Testis (tissue), 3 donors: ENCODE data around the gene FAM3B. TPM values are rescaled to one million over a fixed set of nuclear protein-coding genes. Genes with fewer than 3 reads are reported as not detected.
"Not testable (repeated sequence)": the region's sequence is repeated elsewhere in the genome, so short reads cannot be mapped to it uniquely, and the experiment has no call there.

Experiments
- DNase-seq: peaks from one replicate; pipeline ENCODE4 v3.0.0-alpha.2; 2019
- H3K27ac ChIP-seq, 2 donors: fragments of 200-600 bp; sonication (generic); one replicate each; pipeline ENCODE4 v1.5.1; 2019
- H3K27me3 ChIP-seq: fragments of 200-600 bp; sonication (generic); one replicate; pipeline ENCODE4 v1.5.1; 2019
- H3K36me3 ChIP-seq: fragments of 200-600 bp; sonication (generic); one replicate; pipeline ENCODE4 v1.5.1; 2017; ENCODE audit warnings: low read depth; ENCODE audit errors: missing control alignments
- H3K4me1 ChIP-seq: fragments of 200-600 bp; sonication (generic); one replicate; pipeline ENCODE4 v1.5.1; 2019
- H3K4me3 ChIP-seq, 2 donors: fragments of 200-600 bp; sonication (generic); one replicate each; pipeline ENCODE4 v1.5.1; 2017 to 2019
- H3K9me3 ChIP-seq: fragments of 200-600 bp; sonication (generic); one replicate; pipeline ENCODE4 v1.5.1; 2017
- CTCF ChIP-seq, 3 experiments: fragments of 450-650 bp in 2 of 3; fragments of 200-600 bp in 1 of 3; sonication (generic) in 1 of 3; IDR thresholded peaks; one replicate each; pipeline ENCODE4 v1.5.1; 2016 to 2019; ENCODE audit warnings: antibody characterized with exemption in 3 of 3, mild to moderate bottlenecking in 2 of 3, moderate library complexity in 1 of 3
- POLR2A ChIP-seq: fragments of 450-650 bp; IDR thresholded peaks from one replicate; pipeline ENCODE4 v1.6.1; 2017; ENCODE audit warnings: antibody characterized with exemption, mild to moderate bottlenecking, moderate library complexity
- WGBS, 2 donors: methylation state at CpG; one replicate each; pipeline ENCODE4 v1.1.5; 2018; 5-methylcytosine and 5-hydroxymethylcytosine counted together
- intact Hi-C: fragments of 100-400 bp; cut with DNase I; formaldehyde crosslinking; loops from one replicate; pipeline ENCODE4 v1.15.1; 2023; ENCODE audit warnings: low total_unique reads
- polyA plus RNA-seq: library from polyadenylated mRNA; stranded (reverse); fragments of 350-450 nt; fragmentation: Illumina TruSeq; extraction: RNeasy Lipid Tissue Mini Kit (QIAGEN cat#74804); gene quantifications from one replicate; pipeline ENCODE4 v1.2.3, GENCODE V29; 2014; ENCODE audit warnings: low read depth, low replicate concordance; ENCODE audit not compliant: insufficient read depth
- total RNA-seq, 2 donors: library from RNA; depleted of rRNA; stranded (reverse); fragments of >200 nt; gene quantifications; one replicate each; pipeline ENCODE4 v1.2.3, GENCODE V29; 2016

The FAM3B gene
- total and polyA plus RNA-seq, 3 donors from 2014 or later, result 4.9 to 14.1 (median 9.4) TPM

GRCh38 chr21:41302976-41303375 lies 13.6 kb upstream of the FAM3B start:
- H3K27me3 ChIP-seq, result no peaks in the 10 kb centered on the region
- no peaks in the 10 kb centered on the region for H3K4me1 ChIP-seq
- TF ChIP-seq POLR2A, result no peak
- TF ChIP-seq CTCF (IDR thresholded peaks at IDR 0.05), result no peak
- no peak for DNase-seq
- H3K4me3 ChIP-seq, result no peak overlapping the region
- intact Hi-C loops, result no loop called here
- WGBS, 2 donors, result 42 to 60% methylated on average over 1 of the region's 1 CpG
- no peaks in the 10 kb centered on the region for H3K36me3 ChIP-seq
- no peaks in the 10 kb centered on the region for H3K9me3 ChIP-seq
- H3K27ac ChIP-seq, result no peak overlapping the region

GRCh38 chr21:41304068-41304720 lies 12.4 kb upstream of the FAM3B start:
- WGBS, 2 donors, result 79 to 91% methylated on average over 24 to 35 of the region's 40 CpGs
- no peak overlapping the region for H3K27ac ChIP-seq
- H3K4me3 ChIP-seq, result peak overlapping the region; percentile 50 to 53
- no peaks in the 10 kb centered on the region for H3K27me3 ChIP-seq
- peak; percentile 56 for DNase-seq
- H3K36me3 ChIP-seq, result no peaks in the 10 kb centered on the region
- no peaks in the 10 kb centered on the region for H3K9me3 ChIP-seq
- intact Hi-C loops, result no loop called here
- no peak for TF ChIP-seq CTCF (IDR thresholded peaks at IDR 0.05)
- TF ChIP-seq POLR2A, result no peak
- no peaks in the 10 kb centered on the region for H3K4me1 ChIP-seq

GRCh38 chr21:41307219-41307618 lies 9.4 kb upstream of the FAM3B start:
- no peak for TF ChIP-seq POLR2A
- no peak overlapping the region for H3K4me3 ChIP-seq
- H3K9me3 ChIP-seq, result no peaks in the 10 kb centered on the region
- intact Hi-C loops, result no loop called here
- no peak for DNase-seq
- H3K4me1 ChIP-seq, result no peaks in the 10 kb centered on the region
- no peak overlapping the region for H3K27ac ChIP-seq
- no peaks in the 10 kb centered on the region for H3K27me3 ChIP-seq
- H3K36me3 ChIP-seq, result no peaks in the 10 kb centered on the region

GRCh38 chr21:41313285-41314164 lies 3.1 kb upstream of the FAM3B start:
- DNase-seq, H3K27ac ChIP-seq, H3K4me1 ChIP-seq, H3K36me3 ChIP-seq, H3K9me3 ChIP-seq, H3K27me3 ChIP-seq, H3K4me3 ChIP-seq, intact Hi-C loops: not testable (repeated sequence)
- 97 to 98% methylated on average over 4 to 6 of the region's 8 CpGs for WGBS, 2 donors

- Histone ChIP-seq H3K27me3 (no peaks in the 10 kb centered on the region), H3K4me1 (peaks cover 6% of the 10 kb centered on the region), H3K4me3 (no peak overlapping the region), H3K27ac (no peak overlapping the region), H3K9me3 (no peaks in the 10 kb centered on the region), H3K36me3 (no peaks in the 10 kb centered on the region)
- TF ChIP-seq POLR2A (no peak), CTCF (IDR thresholded peaks at IDR 0.05) (no peak)
- 87 to 88% methylated on average over 6 of the region's 6 CpGs for WGBS, 2 donors
- intact Hi-C loops, result no loop called here
- DNase-seq, result no peak
Observed at GRCh38 chr21:41315726-41316125, 875 bp upstream of the FAM3B start.
